PC-9 (cell line): ENCODE data around the gene MYO5B. TPM values are rescaled to one million over a fixed set of nuclear protein-coding genes. Genes with fewer than 3 reads are reported as not detected.

Source experiments
- BruUV-seq: library from RNA; stranded (reverse); fragments of 400-500 nt; replicated peaks from 2 replicates; lab custom pipeline; 2021; lab: Mats Ljungman, UMichigan
- CTCF ChIA-PET: fragments of 300-600 bp; sonication (Branson Sonifier 250); formaldehyde crosslinking; loops from one replicate; lab custom pipeline; 2022; ENCODE audit warnings: antibody characterized with exemption; lab: Charles Lee
- POLR2A ChIA-PET: fragments of 300-600 bp; sonication (Branson Sonifier 250); formaldehyde crosslinking; loops from one replicate; lab custom pipeline; 2022; ENCODE audit warnings: antibody characterized with exemption; ENCODE audit not compliant: unreplicated experiment; lab: Charles Lee
- DNase-seq, 2 experiments: peaks; one replicate each; pipeline versions ENCODE4 v3.0.0 to v3.0.0-alpha.2; 2015 to 2022; ENCODE audit warnings: mixed read lengths in 1 of 2
- H2AFZ ChIP-seq: fragments of 200-600 bp; sonication (generic); 2 replicates; pipeline ENCODE4 v1.8.1; 2017; ENCODE audit warnings: antibody characterized with exemption
- H3F3A ChIP-seq: fragments of 200-600 bp; sonication (generic); 2 replicates; pipeline ENCODE4 v1.8.1; 2017; ENCODE audit warnings: antibody characterized with exemption, mild to moderate bottlenecking, low read depth; ENCODE audit not compliant: insufficient read depth
- H3K27ac ChIP-seq: fragments of 200-600 bp; sonication (generic); 2 replicates; pipeline ENCODE4 v1.6.1; 2016; ENCODE audit warnings: mixed run types
- H3K27me3 ChIP-seq: fragments of 200-600 bp; sonication (generic); 2 replicates; pipeline ENCODE4 v1.6.1; 2016; ENCODE audit warnings: low read depth, mixed run types; ENCODE audit not compliant: insufficient read depth
- H3K36me3 ChIP-seq: fragments of 200-600 bp; sonication (generic); 2 replicates; pipeline ENCODE4 v1.6.1; 2016; ENCODE audit warnings: low read depth, mixed run types
- H3K4me1 ChIP-seq: fragments of 200-600 bp; sonication (generic); replicated peaks from 2 replicates; pipeline ENCODE4 v1.6.1; 2016; ENCODE audit warnings: mixed run types; ENCODE audit not compliant: insufficient read depth
- H3K4me2 ChIP-seq: fragments of 200-600 bp; sonication (generic); 2 replicates; pipeline ENCODE4 v1.6.1; 2017; ENCODE audit warnings: mixed run types
- H3K4me3 ChIP-seq: fragments of 200-600 bp; sonication (generic); 2 replicates; pipeline ENCODE4 v1.6.1; 2016; ENCODE audit warnings: mixed run types
- H3K79me2 ChIP-seq: fragments of 200-600 bp; sonication (generic); 2 replicates; pipeline ENCODE4 v1.6.1; 2017; ENCODE audit warnings: low read depth, mixed run types
- H3K9me2 ChIP-seq: fragments of 200-600 bp; sonication (generic); 2 replicates; pipeline ENCODE4 v1.8.1; 2017; ENCODE audit warnings: mild to moderate bottlenecking; ENCODE audit not compliant: insufficient read depth
- H3K9me3 ChIP-seq: fragments of 200-600 bp; sonication (generic); 2 replicates; pipeline ENCODE4 v1.8.1; 2016; ENCODE audit warnings: low read depth; ENCODE audit not compliant: insufficient read depth
- H4K20me1 ChIP-seq: fragments of 200-600 bp; sonication (generic); 2 replicates; pipeline ENCODE4 v1.8.1; 2017; ENCODE audit not compliant: insufficient read depth
- CTCF ChIP-seq: fragments of 200-600 bp; sonication (generic); conservative IDR thresholded peaks from 2 replicates; pipeline ENCODE4 v1.6.1; 2017; ENCODE audit warnings: mixed run types, antibody characterized with exemption, mild to moderate bottlenecking, moderate library complexity
- EZH2 ChIP-seq: fragments of 200-600 bp; sonication (generic); IDR thresholded peaks from 2 replicates; pipeline ENCODE4 v1.8.0; 2017; ENCODE audit warnings: antibody characterized with exemption, low read depth
- intact Hi-C: fragments of 100-400 bp; cut with micrococcal nuclease; formaldehyde crosslinking; loops from one replicate; pipeline ENCODE4 v1.10.0; 2022; ENCODE audit not compliant: unreplicated experiment
- total RNA-seq: library from RNA; stranded (reverse); gene quantifications from 2 replicates; pipeline ENCODE4 v1.2.3, GENCODE V29; 2021

The MYO5B gene
- total RNA-seq, 1 experiment from 2014 or later = 25.4 TPM

- ChIA-PET CTCF (no interaction called here), POLR2A (no interaction called here)
- DNase-seq = no peak
- H3F3A ChIP-seq = no peaks in the 10 kb centered on the region
- no TSS peak for BruUV-seq
- H3K36me3 ChIP-seq = no peaks in the 10 kb centered on the region
- no peak overlapping the region for H2AFZ ChIP-seq
- H3K79me2 ChIP-seq = no peaks in the 10 kb centered on the region
- H3K9me2 ChIP-seq = no peaks in the 10 kb centered on the region
- H3K9me3 ChIP-seq = no peaks in the 10 kb centered on the region
- no peaks in the 10 kb centered on the region for H3K27me3 ChIP-seq
- no peaks in the 10 kb centered on the region for H3K4me1 ChIP-seq
- H4K20me1 ChIP-seq = no peaks in the 10 kb centered on the region
- intact Hi-C loops = no loop called here
- no peak overlapping the region for H3K27ac ChIP-seq
- H3K4me3 ChIP-seq = no peak overlapping the region
- no peak for TF ChIP-seq CTCF
- TF ChIP-seq EZH2 = no peak
- no peak overlapping the region for H3K4me2 ChIP-seq
Observed at GRCh38 chr18:49988101-49988500, 206.8 kb downstream of the MYO5B start.

GRCh38 chr18:49985236-49985635 is 209.7 kb downstream of the MYO5B start:
- Histone ChIP-seq H3K27ac (no peak overlapping the region), H3K4me1 (no peaks in the 10 kb centered on the region), H3K27me3 (no peaks in the 10 kb centered on the region), H2AFZ (no peak overlapping the region), H3K79me2 (no peaks in the 10 kb centered on the region), H3F3A (no peaks in the 10 kb centered on the region), H3K4me3 (no peak overlapping the region), H3K9me2 (no peaks in the 10 kb centered on the region), H3K4me2 (no peak overlapping the region), H4K20me1 (no peaks in the 10 kb centered on the region), H3K36me3 (no peaks in the 10 kb centered on the region), H3K9me3 (no peaks in the 10 kb centered on the region)
- intact Hi-C loops = no loop called here
- DNase-seq = no peak
- POLR2A ChIA-PET = interaction anchor here (0.9 kb wide), 1 partner anchor 964 kb away, joined by 8 read pairs; no protein-coding TSS in a partner anchor
- CTCF ChIA-PET = no interaction called here
- BruUV-seq = no TSS peak
- TF ChIP-seq EZH2 = no peak
- TF ChIP-seq CTCF = no peak

- Histone ChIP-seq H3K36me3 (no peaks in the 10 kb centered on the region), H3F3A (no peaks in the 10 kb centered on the region), H3K27me3 (no peaks in the 10 kb centered on the region), H3K79me2 (no peaks in the 10 kb centered on the region), H3K4me1 (no peaks in the 10 kb centered on the region), H3K9me3 (no peaks in the 10 kb centered on the region), H3K4me2 (no peak overlapping the region), H4K20me1 (no peaks in the 10 kb centered on the region), H2AFZ (no peak overlapping the region), H3K27ac (no peak overlapping the region), H3K9me2 (no peaks in the 10 kb centered on the region), H3K4me3 (no peak overlapping the region)
- ChIA-PET POLR2A (no interaction called here), CTCF (no interaction called here)
- BruUV-seq = no TSS peak
- no peak for TF ChIP-seq CTCF
- no peak for TF ChIP-seq EZH2
- intact Hi-C loops = no loop called here
- no peak for DNase-seq
Observed at GRCh38 chr18:49980896-49981295, 214.1 kb downstream of the MYO5B start.
